ENCODE results near the gene KANTR.

- TF ChIP-seq CTCF (conservative IDR thresholded peaks at IDR 0.05; ENCODE audit: low read length): no peak
- TF ChIP-seq EZH2phosphoT487 (IDR thresholded peaks at IDR 0.05; ENCODE audit: borderline replicate concordance, low read depth, low read length): no peak
These were observed 11.8 kb upstream of the KANTR start, which contains the start of gene TSPYL2 for GRCh38 chrX:53081925-53082772.
